NCI-H82 treated with DMSO at 0.1 percent for 48 hours (cell line): Measurements from ENCODE around the gene NT5M.

Experiments used
- DNase-seq: peaks from one replicate; lab custom pipeline; 2025; ENCODE audit not compliant: unreplicated experiment; lab: John Stamatoyannopoulos, UW

Gene NT5M

DNA sequence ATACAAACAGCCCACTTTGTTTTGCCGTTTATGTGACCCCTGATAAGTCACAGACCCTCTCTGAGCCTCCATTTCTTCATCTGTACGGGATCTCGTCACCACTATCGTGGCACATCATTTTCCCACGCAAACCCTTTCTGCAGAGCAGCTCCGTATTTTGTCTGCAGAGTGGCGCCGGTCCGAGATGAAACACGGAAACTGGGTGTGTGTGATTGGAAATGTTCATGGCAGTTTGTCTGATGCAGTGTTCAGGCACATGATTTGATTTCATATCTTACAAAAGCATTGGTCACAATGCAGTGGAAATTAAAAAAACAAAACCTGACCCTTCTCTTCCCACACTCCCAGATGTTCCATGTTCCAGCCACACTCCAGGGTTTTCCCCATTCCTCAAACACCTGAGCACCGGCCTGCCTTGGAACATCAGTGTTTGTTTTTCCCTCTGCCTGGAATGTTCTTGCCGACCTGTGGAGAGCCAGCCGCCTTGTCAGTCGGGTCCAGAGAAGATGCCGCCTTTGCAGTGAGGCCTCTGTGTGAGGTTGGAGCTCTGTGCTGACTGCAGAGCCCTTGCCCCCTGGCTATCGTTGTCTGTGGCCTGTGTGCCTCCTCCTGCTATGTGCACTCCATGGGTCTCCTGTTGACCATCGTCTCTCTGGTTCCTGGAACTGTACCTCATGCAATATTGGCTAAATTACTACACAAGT, 39.2 kb downstream of the NT5M start:
- no peak for DNase-seq

DNA sequence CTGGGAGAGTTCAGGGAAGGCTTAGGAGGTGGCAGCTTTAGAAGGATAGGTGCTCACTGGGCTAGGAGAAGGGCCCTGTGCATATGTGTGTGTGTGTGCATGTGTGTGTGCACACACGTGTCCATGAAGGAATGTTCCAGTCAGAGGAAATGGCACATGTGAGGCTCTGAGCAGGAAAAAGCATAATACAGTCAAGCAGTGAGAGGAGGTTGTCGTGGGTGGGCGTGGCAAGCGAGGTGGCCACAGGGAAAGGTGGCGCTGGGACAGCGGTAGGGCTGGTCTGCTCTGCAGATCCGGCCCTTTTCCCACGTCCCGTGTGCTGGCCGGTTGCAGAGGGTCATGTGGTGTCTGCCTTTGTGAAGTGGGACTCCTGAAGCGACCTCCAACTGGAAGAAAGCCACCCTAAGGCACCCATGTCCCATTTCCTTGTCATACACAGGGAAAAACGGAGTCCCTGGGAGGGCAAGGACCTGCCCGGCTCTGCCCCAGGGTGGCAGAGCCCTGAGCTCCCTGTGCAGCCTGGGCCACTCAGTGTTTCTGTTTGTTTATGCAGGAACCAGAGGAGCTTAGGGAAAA, 40.1 kb downstream of the NT5M start:
- no peak for DNase-seq

- DNase-seq: no peak
These were observed 40.8 kb downstream of the NT5M start for GRCh38 chr17:17343896-17344506.

DNA sequence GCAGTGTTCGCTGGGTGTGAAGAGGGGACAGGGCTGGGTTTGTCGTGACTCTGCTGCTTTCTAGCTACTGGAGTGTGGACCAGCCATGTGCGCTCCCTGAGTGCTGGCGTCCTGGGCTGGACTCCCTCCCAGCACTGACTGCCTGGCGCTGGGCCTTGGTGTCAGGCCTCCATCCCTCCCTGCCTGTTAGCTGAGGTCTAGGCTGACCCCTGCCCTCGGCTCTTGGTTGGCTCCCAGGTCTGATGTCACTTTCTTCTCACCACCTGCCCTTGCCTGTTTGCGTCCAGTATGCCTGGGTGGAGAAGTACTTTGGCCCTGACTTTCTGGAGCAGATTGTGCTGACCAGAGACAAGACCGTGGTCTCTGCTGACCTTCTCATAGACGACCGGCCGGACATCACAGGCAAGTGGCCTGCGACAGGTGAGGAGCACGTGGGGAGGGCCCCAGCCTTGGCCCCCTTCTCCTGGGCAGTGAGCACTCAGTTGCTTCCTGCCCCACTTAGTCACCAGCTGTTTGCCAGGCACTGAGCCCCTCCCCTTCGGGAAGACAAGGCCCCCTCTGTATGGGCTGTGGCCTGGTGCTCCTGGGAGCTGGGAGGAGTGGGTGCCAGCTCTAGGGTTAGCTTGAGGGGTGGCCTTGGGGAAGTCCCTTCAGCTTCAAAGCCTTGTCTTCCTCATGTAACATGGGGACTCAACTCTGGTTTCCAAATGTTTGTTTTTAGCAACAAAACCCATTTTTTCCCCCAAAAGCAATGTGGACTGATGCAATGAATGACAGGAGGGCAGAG, 41.5 kb downstream of the NT5M start:
- DNase-seq: no peak

GRCh38 chr17:17345294-17345597, 42.1 kb downstream of the NT5M start:
- no peak for DNase-seq

DNA sequence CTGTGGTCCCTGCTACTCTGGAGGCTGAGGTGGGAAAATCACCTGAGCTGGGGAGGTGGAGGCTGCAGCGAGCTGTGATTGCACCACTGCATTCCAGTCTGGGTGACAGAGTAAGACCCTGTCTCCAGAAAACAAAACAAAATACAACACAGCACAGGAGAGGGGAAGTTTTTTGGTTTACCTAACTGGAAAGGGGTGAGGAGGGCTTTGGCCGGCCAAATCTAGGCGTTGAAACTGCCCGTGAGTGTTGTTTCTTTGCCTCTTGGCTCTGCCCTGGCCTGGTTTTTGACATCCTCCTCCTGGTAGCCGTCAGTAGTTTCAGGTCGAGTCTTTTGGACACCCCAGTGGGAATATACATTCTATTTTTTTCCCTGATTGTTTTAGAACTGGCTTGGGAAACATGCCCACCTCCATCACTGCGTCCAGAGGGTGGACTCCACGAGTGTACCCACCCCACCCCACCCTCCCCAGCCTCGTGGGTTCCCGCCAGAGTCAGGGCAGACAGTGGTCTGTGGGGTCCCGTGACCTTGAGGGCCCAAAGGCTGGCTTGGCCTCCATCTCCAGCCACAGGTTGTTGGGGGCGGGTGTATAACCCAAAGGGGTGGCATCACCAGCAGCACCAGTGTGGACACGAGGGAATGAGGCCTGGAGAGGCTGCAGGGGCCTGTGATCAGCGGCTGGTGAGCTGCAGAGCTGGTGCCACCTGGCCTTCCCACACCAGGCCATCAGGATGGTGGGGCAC, 42.7 kb downstream of the NT5M start:
- DNase-seq: no peak

GRCh38 chr17:17346428-17347233, 43.5 kb downstream of the NT5M start:
- no peak for DNase-seq

- DNase-seq: no peak
These were observed 44.2 kb downstream of the NT5M start for GRCh38 chr17:17347234-17347955.

GRCh38 chr17:17347956-17348871, 45.0 kb downstream of the NT5M start:
- no peak for DNase-seq

- DNase-seq: no peak
These were observed 45.9 kb downstream of the NT5M start for GRCh38 chr17:17348872-17349723.

GRCh38 chr17:17349724-17350106, 46.5 kb downstream of the NT5M start:
- no peak for DNase-seq

DNA sequence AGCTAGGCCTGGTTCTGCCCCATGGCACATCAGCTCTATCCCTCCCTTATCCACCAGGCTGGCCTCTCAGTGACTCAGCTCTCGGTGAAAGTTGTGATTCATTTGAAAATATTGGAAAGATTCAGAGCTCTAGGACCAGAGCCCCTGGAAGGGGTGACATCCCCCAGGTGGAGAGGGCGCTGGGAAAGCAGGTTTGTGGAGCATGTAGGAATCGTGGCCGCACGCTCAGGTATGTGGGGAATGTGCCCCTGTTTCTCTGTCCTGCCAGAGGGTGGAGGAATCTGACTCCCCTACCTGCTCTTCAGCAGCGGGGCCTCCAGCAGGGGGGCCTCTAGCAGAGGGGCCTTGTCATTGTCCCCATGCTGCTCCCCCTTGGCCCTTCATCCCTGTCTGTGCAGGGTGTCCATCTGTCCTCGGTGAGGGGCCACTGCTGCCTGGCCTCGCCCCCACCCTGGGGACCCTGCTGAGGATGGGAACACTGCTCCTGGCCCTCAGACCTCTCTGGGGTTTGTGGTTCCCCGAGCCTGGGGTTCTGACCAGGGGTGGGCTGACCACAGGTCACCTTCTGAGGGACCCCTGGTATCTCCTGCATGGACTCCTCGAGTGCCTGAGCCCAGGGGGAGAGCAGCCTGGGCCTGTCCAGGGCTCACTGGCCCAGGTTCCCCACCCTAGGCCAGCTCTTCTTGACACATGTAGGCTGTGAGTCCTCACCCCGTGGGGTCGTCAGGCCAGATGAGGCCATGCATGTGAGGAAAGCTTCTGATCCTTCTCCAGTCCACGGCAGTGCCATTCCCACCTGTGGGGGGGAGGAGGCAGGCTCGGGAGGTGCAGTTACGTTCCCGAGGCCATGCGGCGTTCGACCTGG, 47.5 kb downstream of the NT5M start:
- no peak for DNase-seq

GRCh38 chr17:17351356-17351891, 48.3 kb downstream of the NT5M start:
- no peak for DNase-seq

GRCh38 chr17:17351901-17352781, 49.0 kb downstream of the NT5M start:
- peak; percentile 23 for DNase-seq

DNA sequence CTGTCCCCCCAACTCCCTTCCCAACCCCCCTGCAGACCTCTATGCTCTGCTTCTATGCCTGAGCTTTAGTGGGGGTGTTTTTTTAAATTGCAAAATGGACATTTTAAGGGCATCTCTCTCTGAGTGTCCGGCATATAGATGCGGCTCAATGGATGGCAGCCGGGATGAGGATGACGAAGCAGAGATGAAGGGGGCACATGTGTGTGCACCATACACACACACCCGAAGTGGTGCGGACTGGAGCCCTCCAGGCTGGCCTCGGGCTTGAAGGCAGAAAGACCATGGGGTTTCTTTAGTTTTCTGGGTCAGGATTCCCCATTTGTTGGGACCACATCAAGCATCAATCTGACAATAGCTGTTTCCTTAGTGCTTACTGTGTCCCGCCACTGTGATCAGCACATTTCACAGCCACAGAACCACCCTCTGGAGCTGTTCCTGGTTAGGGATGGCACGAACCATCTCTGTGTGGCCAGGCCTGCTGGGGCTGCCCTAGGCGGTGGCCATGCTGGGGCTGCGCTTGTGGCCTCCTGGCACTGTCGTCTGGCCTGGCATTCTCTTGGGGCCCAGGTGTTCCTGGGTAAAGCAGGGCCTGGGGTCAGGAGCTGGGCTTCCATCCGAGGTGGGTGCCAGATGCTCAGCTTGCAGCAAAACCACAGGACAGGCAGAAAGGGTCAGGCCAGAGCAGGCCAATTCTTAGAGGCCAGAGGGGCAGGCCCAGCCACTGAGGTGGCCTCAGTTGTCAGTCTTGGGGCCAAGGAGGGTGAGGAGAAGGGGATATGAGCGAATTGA, 49.9 kb downstream of the NT5M start:
- DNase-seq: no peak
